Subcutaneous abdominal adipose tissue (tissue), 5 donors: Measurements from ENCODE around the gene ZNF823.

ENCODE experiments used
- H3K27ac ChIP-seq: one replicate; pipeline ENCODE4 v1.7.0; 2013; ENCODE audit warnings: low read depth, mild to moderate bottlenecking, inconsistent platforms, low read length, moderate library complexity
- H3K27me3 ChIP-seq, 5 donors: one replicate each; pipeline ENCODE4 v1.7.0; 2013; ENCODE audit warnings: low read length in 5 of 5, inconsistent platforms in 1 of 5; ENCODE audit not compliant: control insufficient read depth in 5 of 5, insufficient read depth in 4 of 5
- H3K36me3 ChIP-seq, 5 donors: one replicate each; pipeline ENCODE4 v1.7.0; 2013; ENCODE audit warnings: low read length in 5 of 5; ENCODE audit not compliant: control insufficient read depth in 5 of 5, insufficient read depth in 5 of 5
- H3K4me1 ChIP-seq, 5 donors: one replicate each; pipeline ENCODE4 v1.7.0; 2013; ENCODE audit warnings: low read length in 5 of 5, mild to moderate bottlenecking in 3 of 5, moderate library complexity in 1 of 5; ENCODE audit not compliant: control insufficient read depth in 5 of 5, insufficient read depth in 5 of 5
- H3K4me3 ChIP-seq, 5 donors: one replicate each; pipeline ENCODE4 v1.7.0; 2013; ENCODE audit warnings: low read length in 5 of 5, low read depth in 1 of 5
- H3K9ac ChIP-seq, 5 donors: one replicate each; pipeline ENCODE4 v1.7.0; 2013; ENCODE audit warnings: low read length in 5 of 5, mild to moderate bottlenecking in 4 of 5, moderate library complexity in 3 of 5
- H3K9me3 ChIP-seq, 5 donors: one replicate each; pipeline ENCODE4 v1.7.0; 2013; ENCODE audit warnings: low read length in 5 of 5; ENCODE audit not compliant: control insufficient read depth in 5 of 5
- donor health status: healthy.
- donor health status: healthy.
- donor health status: healthy.
- donor health status: healthy.
- donor health status: healthy.

The ZNF823 gene

DNA sequence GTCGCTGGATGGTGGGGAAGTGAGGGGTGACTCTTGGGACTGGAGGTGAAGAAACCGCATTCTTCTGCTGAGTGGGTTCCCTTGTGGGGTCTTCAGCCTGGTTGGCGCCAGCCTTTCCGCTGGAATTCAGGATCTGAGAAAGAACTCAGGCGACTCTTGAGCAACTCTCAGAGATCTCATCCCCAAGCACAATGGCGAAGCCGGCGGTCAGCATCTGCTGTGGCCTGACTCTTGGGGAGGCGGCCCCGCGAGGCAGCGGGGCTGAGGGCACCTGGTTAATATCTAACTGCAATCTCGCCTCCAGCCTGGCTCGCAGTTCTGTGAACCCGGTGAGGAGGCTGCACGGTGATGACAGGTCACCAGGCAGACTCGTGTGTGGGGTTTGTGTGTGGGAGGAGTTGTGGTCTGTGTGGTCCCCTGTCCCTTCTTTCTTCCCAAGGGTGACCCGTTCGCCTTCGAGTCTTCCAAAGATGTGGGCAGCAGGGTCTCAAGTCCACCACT is 28.9 kb upstream of the ZNF823 start:
- peaks cover 6 to 24% (median 16%) of the 10 kb centered on the region in 5 donors for H3K4me1 ChIP-seq
- peaks cover 0 to 3% (median 0%) of the 10 kb centered on the region in 5 donors for H3K27me3 ChIP-seq
- peaks cover 0 to 15% (median 7%) of the 10 kb centered on the region in 5 donors for H3K9me3 ChIP-seq
- peak overlapping the region; percentile 72 to 91 (median 87) for H3K4me3 ChIP-seq
- H3K9ac ChIP-seq = peak overlapping the region; percentile 81 to 93 (median 91)
- no peaks in the 10 kb centered on the region for H3K36me3 ChIP-seq
- peak overlapping the region; percentile 91 for H3K27ac ChIP-seq

DNA sequence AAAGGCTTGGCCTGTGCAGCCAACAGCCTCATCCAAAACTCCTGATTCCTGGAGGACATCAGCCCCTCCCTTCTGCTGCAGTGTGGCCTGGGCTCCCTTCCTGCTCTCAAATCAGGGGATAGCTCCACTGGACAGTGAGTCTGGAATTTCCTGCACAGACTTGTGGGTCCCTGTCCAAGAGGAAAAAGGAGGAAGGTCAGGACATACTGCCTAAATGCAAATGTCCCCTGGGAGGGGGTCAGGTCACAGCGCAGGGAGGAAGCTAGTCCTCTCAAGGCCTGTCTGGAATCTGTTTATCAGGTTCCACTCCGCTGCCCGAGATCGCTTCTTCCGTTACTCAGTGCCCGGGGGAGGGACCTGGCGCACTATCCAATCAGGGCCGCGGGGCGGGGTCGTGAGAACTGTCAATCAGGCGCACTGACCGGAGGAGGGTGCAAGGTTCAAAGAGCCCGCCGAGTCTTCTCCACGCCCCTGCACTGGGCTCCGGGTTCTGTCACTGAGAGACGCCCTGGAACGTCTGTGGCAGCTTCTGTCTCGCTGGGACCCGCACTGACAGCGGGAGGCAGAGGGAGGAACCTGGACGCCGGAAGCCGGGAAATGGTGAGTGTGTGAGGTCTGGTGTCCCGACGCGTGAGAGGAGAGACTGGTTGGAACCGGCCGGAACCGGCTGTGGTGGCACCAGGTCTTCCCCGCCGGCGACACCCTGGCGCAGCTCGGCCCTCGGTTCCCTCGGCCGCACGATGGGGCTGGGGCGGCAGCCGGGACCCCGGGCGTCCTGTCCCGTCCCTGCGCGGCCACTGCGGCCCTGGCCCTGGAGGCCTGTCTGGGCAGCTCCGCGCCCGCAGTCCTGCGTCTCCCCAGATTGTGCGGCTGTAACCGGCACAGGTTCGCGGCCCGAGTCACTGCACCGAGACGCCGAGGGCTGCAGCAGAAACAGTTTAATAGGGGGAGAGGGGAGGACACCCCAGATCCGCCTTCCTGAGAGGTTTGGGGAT is 28.1 kb upstream of the ZNF823 start, which contains the start of gene ZNF441:
ZNF441 (plus strand) TSS at position 404 of the 995 bp plus-strand sequence; CDS start at position 598, 194 bp downstream.
- Histone ChIP-seq H3K9me3 (peaks cover 0 to 8% (median 3%) of the 10 kb centered on the region in 5 donors), H3K4me1 (peaks cover 6 to 24% (median 16%) of the 10 kb centered on the region in 5 donors), H3K27me3 (peaks cover 0 to 3% (median 0%) of the 10 kb centered on the region in 5 donors), H3K4me3 (peak within 1 kb of the TSS; percentile 77 to 91 (median 87)), H3K36me3 (no peaks in the 10 kb centered on the region), H3K9ac (peak within 1 kb of the TSS; percentile 81 to 93 (median 91)), H3K27ac (peak within 1 kb of the TSS; percentile 91)

DNA sequence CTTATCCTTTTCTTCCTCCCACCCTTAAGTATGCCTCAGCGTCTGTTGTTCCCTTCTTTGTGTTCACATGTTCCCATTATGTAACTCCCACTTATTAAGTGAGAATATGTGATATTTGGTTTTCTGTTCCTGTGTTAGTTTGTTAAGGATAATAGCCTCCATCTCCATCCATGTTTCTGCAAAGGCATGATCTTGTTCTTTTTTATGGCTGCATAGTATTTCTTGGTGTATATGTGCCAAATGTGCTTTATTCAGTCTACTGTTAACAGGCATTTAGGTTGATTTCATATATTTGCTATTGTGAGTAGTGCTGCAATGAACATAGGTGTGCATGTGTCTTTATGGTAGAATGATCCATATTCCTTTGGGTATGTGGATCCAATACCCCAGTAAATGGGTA is 24.9 kb upstream of the ZNF823 start:
- H3K9ac ChIP-seq = no peak overlapping the region
- peaks cover 6 to 22% (median 16%) of the 10 kb centered on the region in 5 donors for H3K4me1 ChIP-seq
- H3K27ac ChIP-seq = no peak overlapping the region
- H3K27me3 ChIP-seq = peaks cover 0 to 4% (median 2%) of the 10 kb centered on the region in 5 donors
- peaks cover 0 to 3% (median 0%) of the 10 kb centered on the region in 5 donors for H3K9me3 ChIP-seq
- no peak overlapping the region for H3K4me3 ChIP-seq
- H3K36me3 ChIP-seq = no peaks in the 10 kb centered on the region

DNA sequence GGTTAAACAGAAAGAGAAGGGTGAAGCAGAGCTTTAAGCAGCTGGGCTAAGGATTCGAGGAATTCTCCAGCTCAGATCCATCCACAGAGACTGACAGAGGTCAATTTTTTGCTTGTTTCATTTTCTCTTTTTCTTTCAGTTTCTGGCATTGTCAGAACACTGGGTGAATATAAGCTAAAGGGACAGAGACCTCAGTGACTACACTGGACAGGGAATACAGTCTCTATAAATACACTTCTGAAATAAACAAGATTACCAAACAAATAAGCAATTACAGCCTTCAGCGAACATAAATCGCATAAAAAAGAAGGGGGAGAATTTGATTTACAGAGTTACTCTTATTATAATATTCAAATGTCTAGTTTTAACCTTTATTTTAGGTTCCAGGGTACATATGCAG is 24.4 kb upstream of the ZNF823 start:
- H3K27ac ChIP-seq = no peak overlapping the region
- H3K27me3 ChIP-seq = peaks cover 0 to 4% (median 2%) of the 10 kb centered on the region in 5 donors
- H3K36me3 ChIP-seq = no peaks in the 10 kb centered on the region

GRCh38 chr19:11759805-11760204 is 21.1 kb upstream of the ZNF823 start:
- Histone ChIP-seq H3K9me3 (peaks cover 12 to 21% (median 14%) of the 10 kb centered on the region in 5 donors), H3K9ac (no peak overlapping the region), H3K4me1 (no peaks in the 10 kb centered on the region), H3K27ac (no peak overlapping the region), H3K4me3 (no peak overlapping the region), H3K36me3 (no peaks in the 10 kb centered on the region), H3K27me3 (peaks cover 0 to 4% (median 0%) of the 10 kb centered on the region in 5 donors)

More for the DNA sequence above, 24.4 kb upstream of the ZNF823 start:
- Histone ChIP-seq H3K9me3 (peaks cover 0 to 3% (median 0%) of the 10 kb centered on the region in 5 donors), H3K4me3 (no peak overlapping the region), H3K4me1 (peaks cover 6 to 17% (median 11%) of the 10 kb centered on the region in 5 donors), H3K9ac (no peak overlapping the region)

DNA sequence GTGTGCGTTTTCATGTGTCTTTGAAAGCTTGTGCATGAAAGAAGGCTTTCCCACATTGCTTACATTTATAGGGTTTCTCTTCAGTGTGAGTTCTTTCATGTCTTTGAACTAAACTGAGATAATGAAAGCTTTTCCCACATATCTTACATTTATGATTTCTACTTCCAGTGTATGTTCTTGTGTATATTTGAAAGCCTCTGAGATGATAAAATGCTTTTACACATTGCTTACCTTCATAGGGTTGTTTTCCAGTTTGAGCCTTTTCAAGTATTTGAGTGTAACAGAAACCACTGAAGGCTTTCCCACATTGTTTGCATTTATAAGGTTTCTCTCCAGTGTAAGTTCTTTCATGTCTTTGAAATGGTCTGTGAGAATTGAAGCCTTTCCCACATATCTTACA is 18.2 kb upstream of the ZNF823 start:
- H3K27ac ChIP-seq = no peak overlapping the region
- no peak overlapping the region for H3K9ac ChIP-seq
- peaks cover 0 to 4% (median 0%) of the 10 kb centered on the region in 5 donors for H3K27me3 ChIP-seq
- no peaks in the 10 kb centered on the region for H3K36me3 ChIP-seq
- no peaks in the 10 kb centered on the region for H3K4me1 ChIP-seq
- H3K9me3 ChIP-seq = peaks cover 12 to 21% (median 15%) of the 10 kb centered on the region in 5 donors
- H3K4me3 ChIP-seq = no peak overlapping the region

GRCh38 chr19:11754663-11755062 is 15.9 kb upstream of the ZNF823 start:
- no peak overlapping the region for H3K4me3 ChIP-seq
- no peak overlapping the region for H3K9ac ChIP-seq
- peaks cover 0 to under 1% (median 0%) of the 10 kb centered on the region in 5 donors for H3K27me3 ChIP-seq
- no peaks in the 10 kb centered on the region for H3K36me3 ChIP-seq
- H3K4me1 ChIP-seq = no peaks in the 10 kb centered on the region
- peaks cover 12 to 26% (median 18%) of the 10 kb centered on the region in 5 donors for H3K9me3 ChIP-seq
- no peak overlapping the region for H3K27ac ChIP-seq

DNA sequence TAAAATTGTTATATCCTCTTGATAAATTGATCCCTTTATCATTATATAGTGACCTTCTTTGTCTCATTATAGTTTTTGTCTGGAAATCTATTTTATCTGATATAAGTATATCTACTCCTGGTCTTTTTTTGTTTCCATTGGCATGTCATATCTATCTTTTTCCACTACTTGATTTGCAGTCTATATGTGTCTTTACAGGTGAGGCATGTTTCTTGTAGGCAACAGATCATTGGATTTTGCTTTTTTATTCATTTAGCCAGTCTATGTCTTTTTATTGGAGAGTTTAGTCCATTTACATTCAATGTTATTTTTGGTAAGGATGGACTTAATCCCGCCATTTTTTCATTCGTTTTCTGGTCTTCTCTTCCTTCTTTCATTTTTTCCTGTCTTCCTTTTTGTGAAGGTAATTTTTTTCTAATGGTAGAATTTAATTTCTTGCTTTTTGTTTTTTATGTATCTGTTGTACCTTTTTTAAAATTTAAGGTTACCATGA is 13.5 kb upstream of the ZNF823 start:
- Histone ChIP-seq H3K27ac (no peak overlapping the region), H3K9me3 (peaks cover 11 to 31% (median 18%) of the 10 kb centered on the region in 5 donors), H3K4me1 (no peaks in the 10 kb centered on the region), H3K4me3 (no peak overlapping the region), H3K36me3 (no peaks in the 10 kb centered on the region), H3K27me3 (no peaks in the 10 kb centered on the region), H3K9ac (no peak overlapping the region)

DNA sequence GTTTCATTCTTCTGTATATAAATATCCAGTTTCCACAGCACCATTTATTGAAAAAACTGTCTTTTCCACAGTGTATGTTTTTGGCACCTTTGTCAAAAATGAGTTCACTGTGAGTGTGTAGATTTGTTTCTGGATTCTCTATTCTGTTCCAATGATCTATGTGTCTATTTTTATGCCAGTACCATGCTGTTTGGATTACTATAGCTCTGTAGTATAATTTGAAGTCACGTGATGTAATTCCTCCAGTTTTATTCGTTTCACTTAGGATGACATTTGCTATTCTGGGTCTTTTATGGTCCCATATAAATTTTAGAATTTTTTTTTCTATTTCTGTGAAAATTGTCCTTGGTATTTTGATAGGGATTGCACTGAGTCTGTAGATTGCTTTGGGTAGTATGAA is 11.0 kb upstream of the ZNF823 start:
- Histone ChIP-seq H3K36me3 (no peaks in the 10 kb centered on the region), H3K27ac (no peak overlapping the region), H3K27me3 (no peaks in the 10 kb centered on the region), H3K4me3 (no peak overlapping the region), H3K9me3 (peaks cover 3 to 24% (median 14%) of the 10 kb centered on the region in 5 donors), H3K4me1 (no peaks in the 10 kb centered on the region), H3K9ac (no peak overlapping the region)
